ENCODE results near the gene OTOG. TPM values are rescaled to one million over a fixed set of nuclear protein-coding genes. Genes with fewer than 3 reads are reported as not detected.

OTOG gene
- total and polyA plus RNA-seq, 2 of the 8 experiments (the other 6 are each of a cell fraction or from before 2014, with no cell fraction given) = 0.41 to 1.5 TPM

- H3K27ac ChIP-seq (ENCODE audit: low read depth, low read length) = no peak overlapping the region
- no peak overlapping the region for H2BK20ac ChIP-seq (ENCODE audit: low read length)
- no peak overlapping the region for H2AK5ac ChIP-seq (ENCODE audit: low read depth, low read length)
- H2BK120ac ChIP-seq (replicated peaks; ENCODE audit: low read depth, low read length) = no peak overlapping the region
- no peak overlapping the region for H3K56ac ChIP-seq (replicated peaks; ENCODE audit: insufficient read length, low read depth, low read length)
- H3K14ac ChIP-seq (ENCODE audit: insufficient read length) = no peak overlapping the region
- WGBS, 2 experiments (ENCODE audit: extremely low coverage in 1 of 2, insufficient coverage in 1 of 2, insufficient read length in 1 of 2, insufficient replicate concordance in 2 of 2, low coverage in 1 of 2, low lambda C conversion rate in 2 of 2, missing lambda C conversion rate in 1 of 2) = 88% methylated on average over 4 of the region's 4 CpGs; no CpG with 5 or more reads in 1 of the 2 experiments
- DNase-seq (ENCODE audit: low read depth in 1 of 2, low spot score in 2 of 2) (peak in 1 of 2 experiments; percentile 24), FAIRE-seq (no peak)
- H2BK12ac ChIP-seq (ENCODE audit: low read depth, low read length) = no peak overlapping the region
- no peaks in the 10 kb centered on the region for H3K79me2 ChIP-seq (ENCODE audit: control insufficient read depth in 1 of 2, insufficient read depth in 2 of 2, low read length in 2 of 2)
- peaks cover 0 to 9% of the 10 kb centered on the region in 2 experiments for H4K20me1 ChIP-seq (replicated peaks in 1 of 2; ENCODE audit: control insufficient read depth in 1 of 2, insufficient read depth in 2 of 2, low read length in 2 of 2)
- no peak overlapping the region for H3K18ac ChIP-seq (ENCODE audit: extremely low read depth, low read length)
- H3K27me3 ChIP-seq (replicated peaks in 1 of 4; ENCODE audit: control insufficient read depth in 3 of 4, extremely low read depth in 1 of 4, insufficient read depth in 3 of 4, low read length in 3 of 4) = no peaks in the 10 kb centered on the region
- H3K23ac ChIP-seq (ENCODE audit: insufficient read length) = no peak overlapping the region
- H3K79me1 ChIP-seq (ENCODE audit: low read depth, low read length) = no peaks in the 10 kb centered on the region
- H3K4ac ChIP-seq (replicated peaks; ENCODE audit: insufficient read length, low read depth, low read length) = peak overlapping the region; percentile 62
- no peaks in the 10 kb centered on the region for H3K4me1 ChIP-seq (replicated peaks in 1 of 4; ENCODE audit: control insufficient read depth in 3 of 4, insufficient read depth in 4 of 4, low read length in 3 of 4)
- no peak overlapping the region for H4K8ac ChIP-seq (ENCODE audit: extremely low read depth, insufficient read depth, low read length)
- H3K9ac ChIP-seq (replicated peaks in 1 of 4; ENCODE audit: extremely low read depth in 1 of 4, low read depth in 3 of 4, low read length in 3 of 4) = no peak overlapping the region
- H2BK5ac ChIP-seq (ENCODE audit: low read depth, low read length) = no peak overlapping the region
- POLR2A ChIA-PET (ENCODE audit: partially characterized antibody) = no interaction called here
- no peak overlapping the region for H4K91ac ChIP-seq (replicated peaks; ENCODE audit: insufficient read length, low read length)
- no peak overlapping the region for H4K5ac ChIP-seq (ENCODE audit: insufficient read length, low read depth, low read length)
- H3K4me2 ChIP-seq (ENCODE audit: insufficient read depth in 1 of 2, low read depth in 2 of 2, low read length in 2 of 2) = no peak overlapping the region
- no peak overlapping the region for H2BK15ac ChIP-seq (ENCODE audit: low read length)
- CTCF ChIA-PET (ENCODE audit: partially characterized antibody) = interaction anchor here (1.0 to 1.4 kb wide), 2 partner anchors 7 to 10 kb away, joined by 3 to 4 read pairs; no protein-coding TSS in a partner anchor
- H3K9me3 ChIP-seq (ENCODE audit: insufficient read depth in 2 of 2, low read depth in 1 of 2, low read length in 1 of 2) = no peaks in the 10 kb centered on the region
- no peaks in the 10 kb centered on the region for H3K36me3 ChIP-seq (ENCODE audit: control insufficient read depth in 2 of 4, insufficient read depth in 4 of 4, low read length in 3 of 4)
- TF ChIP-seq TEAD4 (IDR thresholded peaks at IDR 0.05; ENCODE audit: low read depth, low read length) = no peak
- no peak for TF ChIP-seq RNF2 (IDR thresholded peaks at IDR 0.05; ENCODE audit: borderline replicate concordance, low read depth, low read length, missing control alignments, poor library complexity, severe bottlenecking)
- TF ChIP-seq NANOG (IDR thresholded peaks at IDR 0.05; ENCODE audit: insufficient read depth, low read depth, low read length, poor library complexity, severe bottlenecking) = no peak
- no peak for TF ChIP-seq FOSL1 (IDR thresholded peaks at IDR 0.05; ENCODE audit: insufficient read depth, low read depth, low read length)
- TF ChIP-seq SP4 (IDR thresholded peaks at IDR 0.05; ENCODE audit: low read length) = no peak
- TF ChIP-seq BCL11A (IDR thresholded peaks at IDR 0.05; ENCODE audit: low read depth in 2 of 2, low read length in 2 of 2) = no peak
- H3K4me3 ChIP-seq (ENCODE audit: extremely low read depth in 1 of 4, insufficient read depth in 2 of 4, low read depth in 3 of 4, low read length in 4 of 4) = no peak overlapping the region
- H3K23me2 ChIP-seq (ENCODE audit: low read depth, low read length) = no peaks in the 10 kb centered on the region
- H2AFZ ChIP-seq (ENCODE audit: low read length) = no peak overlapping the region
Observed at GRCh38 chr11:17568944-17569343, 21.9 kb downstream of the OTOG start.
